OCI-LY3 (cell line): ENCODE data around the gene NTRK1.

ENCODE experiments used
- H2AFZ ChIP-seq: fragments of 200-600, 300-600 bp; shearing (Covaris generic); 2 replicates; pipeline ENCODE4 v1.6.0; 2014; ENCODE audit warnings: antibody characterized with exemption, low read depth, low read length
- H3K27ac ChIP-seq: fragments of 200-600, 300-600 bp; sonication (generic); 2 replicates; pipeline ENCODE4 v1.5.1; 2014; ENCODE audit warnings: mild to moderate bottlenecking, low read length, moderate library complexity, mixed read lengths
- H3K27me3 ChIP-seq: fragments of 200-600, 300-600 bp; sonication (generic); 2 replicates; pipeline ENCODE4 v1.6.1; 2014; ENCODE audit warnings: low read depth, low read length, mixed read lengths
- H3K36me3 ChIP-seq: fragments of 200-600, 300-600 bp; sonication (generic); replicated peaks from 2 replicates; pipeline ENCODE3; 2014; ENCODE audit warnings: low read depth, low read length, mixed read lengths
- H3K4me1 ChIP-seq: fragments of 300-600, 200-600 bp; sonication (generic); 2 replicates; pipeline ENCODE4 v1.6.1; 2014; ENCODE audit warnings: low read length, mixed read lengths
- H3K4me2 ChIP-seq: fragments of 200-600, 300-600 bp; sonication (generic); 2 replicates; pipeline ENCODE4 v1.6.1; 2014; ENCODE audit warnings: low read length, mixed read lengths
- H3K4me3 ChIP-seq: fragments of 300-600, 200-600 bp; sonication (generic); 2 replicates; pipeline ENCODE4 v1.5.1; 2014; ENCODE audit warnings: antibody characterized with exemption, mild to moderate bottlenecking, low read length, moderate library complexity
- H3K79me2 ChIP-seq: fragments of 300-600, 200-600 bp; shearing (Covaris generic); 2 replicates; pipeline ENCODE4 v1.6.1; 2014; ENCODE audit warnings: mild to moderate bottlenecking, low read length, mixed read lengths
- H3K9ac ChIP-seq: fragments of 300-600, 200-600 bp; shearing (Covaris generic); 2 replicates; pipeline ENCODE4 v1.6.0; 2014; ENCODE audit warnings: mild to moderate bottlenecking, low read length, moderate library complexity
- H3K9me3 ChIP-seq: fragments of 200-600, 300-600 bp; shearing (Covaris generic); 2 replicates; pipeline ENCODE4 v1.6.1; 2014; ENCODE audit warnings: low read length, mixed read lengths; ENCODE audit not compliant: insufficient read depth
- H4K20me1 ChIP-seq: fragments of 200-600, 300-600 bp; sonication (generic); 2 replicates; pipeline ENCODE4 v1.6.1; 2016; ENCODE audit warnings: low read length, mixed read lengths; ENCODE audit not compliant: insufficient read depth
- EZH2phosphoT487 ChIP-seq: fragments of 200-600 bp; shearing (Covaris generic); IDR thresholded peaks from 2 replicates; pipeline ENCODE4 v1.6.1; 2018; ENCODE audit warnings: antibody characterized with exemption, mixed run types, low read depth
- TF ChIP-seq, protein P1 (sequence below): fragments of 200-600, 300-600 bp; sonication (generic); IDR thresholded peaks from 2 replicates; pipeline ENCODE4 v1.5.1; 2014; ENCODE audit warnings: antibody characterized with exemption, low read length, low read depth

Gene NTRK1

DNA sequence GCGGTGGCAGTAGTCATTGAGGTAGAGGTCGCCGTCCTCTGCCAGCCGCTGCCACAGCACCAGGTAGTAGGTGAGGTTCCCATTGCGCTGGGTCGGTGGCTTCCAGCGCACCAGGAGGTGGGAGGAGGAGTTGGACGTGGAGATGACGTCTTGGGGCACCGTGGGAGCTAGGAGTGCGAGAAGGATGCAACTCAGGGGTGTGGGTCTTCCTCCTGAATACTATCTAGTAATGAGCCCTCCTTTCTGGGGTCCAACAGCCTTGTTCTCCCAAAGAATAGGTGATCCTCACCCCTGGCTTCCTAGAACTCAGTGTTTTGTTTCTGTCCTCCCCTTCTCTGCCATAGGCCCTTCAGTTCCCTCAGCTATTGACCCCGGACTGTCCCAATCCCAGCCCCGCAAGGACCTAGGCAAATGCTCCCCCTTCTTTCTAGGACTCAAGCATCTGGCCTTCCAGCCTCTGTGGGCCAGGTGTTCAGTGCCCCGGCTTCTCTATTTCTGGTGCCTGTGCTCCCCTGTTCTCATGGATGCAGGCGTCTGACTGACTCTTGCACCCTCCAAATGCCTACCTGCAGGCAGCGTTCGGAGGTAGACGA is 14.6 kb upstream of the NTRK1 start:
- Histone ChIP-seq H3K27me3 (no peaks in the 10 kb centered on the region), H3K9me3 (no peaks in the 10 kb centered on the region), H3K27ac (no peak overlapping the region), H3K4me2 (no peak overlapping the region), H3K36me3 (no peaks in the 10 kb centered on the region), H3K79me2 (no peaks in the 10 kb centered on the region), H3K4me1 (no peaks in the 10 kb centered on the region), H3K9ac (no peak overlapping the region), H4K20me1 (no peaks in the 10 kb centered on the region), H2AFZ (no peak overlapping the region), H3K4me3 (no peak overlapping the region)
- TF ChIP-seq, protein P1, sequence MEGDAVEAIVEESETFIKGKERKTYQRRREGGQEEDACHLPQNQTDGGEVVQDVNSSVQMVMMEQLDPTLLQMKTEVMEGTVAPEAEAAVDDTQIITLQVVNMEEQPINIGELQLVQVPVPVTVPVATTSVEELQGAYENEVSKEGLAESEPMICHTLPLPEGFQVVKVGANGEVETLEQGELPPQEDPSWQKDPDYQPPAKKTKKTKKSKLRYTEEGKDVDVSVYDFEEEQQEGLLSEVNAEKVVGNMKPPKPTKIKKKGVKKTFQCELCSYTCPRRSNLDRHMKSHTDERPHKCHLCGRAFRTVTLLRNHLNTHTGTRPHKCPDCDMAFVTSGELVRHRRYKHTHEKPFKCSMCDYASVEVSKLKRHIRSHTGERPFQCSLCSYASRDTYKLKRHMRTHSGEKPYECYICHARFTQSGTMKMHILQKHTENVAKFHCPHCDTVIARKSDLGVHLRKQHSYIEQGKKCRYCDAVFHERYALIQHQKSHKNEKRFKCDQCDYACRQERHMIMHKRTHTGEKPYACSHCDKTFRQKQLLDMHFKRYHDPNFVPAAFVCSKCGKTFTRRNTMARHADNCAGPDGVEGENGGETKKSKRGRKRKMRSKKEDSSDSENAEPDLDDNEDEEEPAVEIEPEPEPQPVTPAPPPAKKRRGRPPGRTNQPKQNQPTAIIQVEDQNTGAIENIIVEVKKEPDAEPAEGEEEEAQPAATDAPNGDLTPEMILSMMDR: no peak
- TF ChIP-seq EZH2phosphoT487: no peak

DNA sequence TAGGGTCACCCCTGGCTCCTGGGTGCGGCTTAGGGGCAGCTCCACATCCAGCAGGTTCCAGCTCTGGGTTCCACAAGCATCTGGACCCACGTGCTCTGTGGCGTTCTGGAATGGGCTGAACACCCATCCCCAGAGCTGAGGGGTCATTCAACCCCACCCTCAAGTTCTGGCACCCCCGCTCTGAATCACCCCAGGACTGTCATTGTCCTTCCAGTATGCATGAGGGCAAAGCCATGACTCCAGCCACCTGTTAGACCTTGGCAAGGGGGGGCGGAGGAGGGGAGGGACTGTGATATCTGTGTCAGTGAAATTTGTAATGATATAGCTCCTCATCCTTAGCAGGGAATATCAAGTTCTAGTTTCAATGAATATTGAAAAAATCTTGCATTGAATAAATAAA is 14.0 kb upstream of the NTRK1 start:
- H3K9ac ChIP-seq: no peak overlapping the region
- no peak overlapping the region for H3K4me3 ChIP-seq
- no peaks in the 10 kb centered on the region for H3K4me1 ChIP-seq
- H2AFZ ChIP-seq: no peak overlapping the region
- no peaks in the 10 kb centered on the region for H3K9me3 ChIP-seq
- no peaks in the 10 kb centered on the region for H3K27me3 ChIP-seq
- no peaks in the 10 kb centered on the region for H3K79me2 ChIP-seq
- H3K27ac ChIP-seq: no peak overlapping the region
- H3K36me3 ChIP-seq: no peaks in the 10 kb centered on the region
- H4K20me1 ChIP-seq: no peaks in the 10 kb centered on the region
- H3K4me2 ChIP-seq: no peak overlapping the region
- TF ChIP-seq, protein P1: no peak

DNA sequence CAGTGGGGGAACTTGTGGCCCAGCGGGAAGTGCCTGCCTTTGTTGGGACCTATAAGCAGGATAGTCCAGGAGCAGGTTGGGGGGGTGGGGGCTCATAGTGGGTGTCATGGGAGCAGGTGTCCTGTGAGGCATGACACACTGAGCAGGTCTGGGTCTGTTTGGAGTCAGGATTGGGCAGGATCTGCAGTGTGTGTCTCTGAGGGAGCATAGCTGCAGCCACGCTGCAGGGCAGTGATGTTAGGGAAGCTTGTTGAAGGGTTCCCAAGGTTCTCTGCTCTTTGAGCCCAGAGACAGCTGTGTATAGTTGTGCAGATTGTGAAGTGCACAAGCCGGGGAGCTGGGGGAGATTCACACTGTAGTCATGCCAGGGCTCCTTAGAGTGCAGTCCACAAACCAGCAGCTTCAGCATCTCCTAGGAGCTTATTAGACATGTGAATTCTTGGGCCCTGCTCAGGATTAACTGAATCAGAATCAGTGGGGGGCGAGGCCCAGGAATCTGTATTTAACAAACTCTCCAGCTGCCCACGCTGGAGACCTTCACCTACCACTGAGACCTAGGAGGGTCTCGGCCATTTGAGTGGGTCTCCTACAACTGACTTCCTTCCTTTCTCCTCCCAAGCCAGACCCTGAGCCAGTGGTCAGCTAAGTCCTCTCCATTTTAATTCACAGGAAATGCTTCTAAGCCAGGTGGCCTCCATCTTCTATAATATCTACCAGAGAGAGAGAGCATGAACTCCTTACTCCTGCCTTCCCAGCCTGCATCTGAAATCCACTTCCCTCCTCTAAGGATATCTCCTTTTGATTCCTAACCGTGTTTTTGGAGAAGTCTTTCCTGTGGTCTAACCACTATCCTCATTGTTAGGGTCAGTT is 12.8 kb upstream of the NTRK1 start:
- Histone ChIP-seq H3K36me3 (no peaks in the 10 kb centered on the region), H3K4me2 (no peak overlapping the region), H3K27me3 (no peaks in the 10 kb centered on the region), H3K79me2 (no peaks in the 10 kb centered on the region), H4K20me1 (no peaks in the 10 kb centered on the region), H3K27ac (no peak overlapping the region), H3K9me3 (no peaks in the 10 kb centered on the region), H3K4me3 (no peak overlapping the region), H3K4me1 (no peaks in the 10 kb centered on the region), H2AFZ (no peak overlapping the region), H3K9ac (no peak overlapping the region)
- TF ChIP-seq, protein P1: no peak
- no peak for TF ChIP-seq EZH2phosphoT487

DNA sequence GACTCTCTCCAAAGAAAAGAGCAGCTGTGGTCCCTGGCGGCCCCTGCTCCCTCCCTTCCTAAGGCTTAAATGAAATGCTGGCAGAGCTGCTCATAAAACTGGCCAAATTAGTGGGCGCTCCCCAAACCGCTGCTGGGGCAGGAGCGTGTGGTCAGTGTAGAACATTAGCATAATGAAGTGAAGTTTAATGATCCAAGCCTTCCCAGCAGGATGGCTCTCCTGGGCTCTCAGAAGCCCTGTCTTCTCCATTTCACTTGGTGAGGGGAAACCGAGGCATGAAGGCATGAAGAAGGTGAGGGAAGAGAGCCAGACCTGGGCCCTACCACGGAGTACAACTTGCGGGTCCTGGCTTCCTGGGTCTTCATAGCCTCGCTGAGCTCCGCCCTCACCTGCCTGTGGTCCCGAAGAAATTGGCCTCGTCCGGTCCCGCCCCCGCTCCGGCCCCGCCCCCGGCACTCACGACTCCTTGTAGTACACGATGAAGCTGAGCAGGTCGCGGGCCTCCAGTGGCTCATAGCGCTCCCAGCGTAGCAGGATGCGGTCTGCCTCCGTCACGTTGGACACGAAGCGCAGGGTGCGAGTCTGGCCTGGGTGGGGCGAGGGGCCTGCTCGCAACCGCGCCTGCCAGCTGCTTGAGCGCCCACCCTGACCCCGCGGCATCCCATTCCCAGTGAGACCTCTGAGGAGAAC is 12.1 kb upstream of the NTRK1 start:
- Histone ChIP-seq H3K9me3 (no peaks in the 10 kb centered on the region), H2AFZ (no peak overlapping the region), H4K20me1 (no peaks in the 10 kb centered on the region), H3K79me2 (no peaks in the 10 kb centered on the region), H3K27me3 (no peaks in the 10 kb centered on the region), H3K9ac (no peak overlapping the region), H3K4me1 (no peaks in the 10 kb centered on the region), H3K4me3 (no peak overlapping the region), H3K4me2 (no peak overlapping the region), H3K27ac (no peak overlapping the region), H3K36me3 (no peaks in the 10 kb centered on the region)
- TF ChIP-seq, protein P1: no peak
- no peak for TF ChIP-seq EZH2phosphoT487
